Activated CD8-positive, alpha-beta T cell treated with anti-CD3 and anti-CD28 coated beads for 36 hours (primary cell): ENCODE data around the gene BEGAIN. TPM values are rescaled to one million over a fixed set of nuclear protein-coding genes. Genes with fewer than 3 reads are reported as not detected.

ENCODE experiments used
- ATAC-seq: fragments of 200-7000 bp; cut with Tn5 transposase; one replicate; pipeline ENCODE4 v1.10.0; 2021; ENCODE audit warnings: mild to moderate bottlenecking, moderate library complexity
- CTCF ChIA-PET: fragments of 350-600 bp; sonication (Branson Sonifier 250); formaldehyde crosslinking; loops from one replicate; lab custom pipeline; 2021; ENCODE audit warnings: antibody characterized with exemption; lab: Charles Lee
- POLR2A ChIA-PET: fragments of 350-600 bp; sonication (Branson Sonifier 250); formaldehyde crosslinking; loops from one replicate; lab custom pipeline; 2021; ENCODE audit warnings: antibody characterized with exemption; lab: Charles Lee
- DNase-seq: peaks from one replicate; pipeline ENCODE4 v3.0.0-alpha.2; 2020
- H3K27ac Mint-ChIP-seq: one replicate; pipeline ENCODE4 v1.8.0; 2021; ENCODE audit warnings: mild to moderate bottlenecking, mixed read lengths
- H3K27me3 Mint-ChIP-seq: one replicate; pipeline ENCODE4 v1.8.0; 2021; ENCODE audit warnings: mixed read lengths
- H3K36me3 Mint-ChIP-seq: one replicate; pipeline ENCODE4 v1.8.0; 2021; ENCODE audit warnings: low read depth, mixed read lengths
- H3K4me1 Mint-ChIP-seq: one replicate; pipeline ENCODE4 v1.8.0; 2021; ENCODE audit warnings: low read depth, mixed read lengths
- H3K4me3 Mint-ChIP-seq: one replicate; pipeline ENCODE4 v1.8.0; 2021; ENCODE audit warnings: mild to moderate bottlenecking, moderate library complexity, mixed read lengths
- H3K9me3 Mint-ChIP-seq: one replicate; pipeline ENCODE4 v1.8.0; 2021; ENCODE audit warnings: mixed read lengths
- intact Hi-C: fragments of 100-400 bp; cut with micrococcal nuclease; formaldehyde crosslinking; loops from one replicate; pipeline ENCODE4 v1.10.0; 2022
- total RNA-seq, 2 experiments: library from RNA; stranded (reverse); gene quantifications; one replicate each; pipeline ENCODE4 v1.2.3, GENCODE V29; 2021
- TF ChIP-seq, protein P1 (sequence below): fragments of 200-600 bp; IDR thresholded peaks from one replicate; pipeline ENCODE4 v1.8.0; 2022; ENCODE audit warnings: antibody characterized with exemption, mild to moderate bottlenecking

Gene BEGAIN
- total RNA-seq, 2 experiments from 2014 or later, result 5.5 to 6.0 TPM

DNA sequence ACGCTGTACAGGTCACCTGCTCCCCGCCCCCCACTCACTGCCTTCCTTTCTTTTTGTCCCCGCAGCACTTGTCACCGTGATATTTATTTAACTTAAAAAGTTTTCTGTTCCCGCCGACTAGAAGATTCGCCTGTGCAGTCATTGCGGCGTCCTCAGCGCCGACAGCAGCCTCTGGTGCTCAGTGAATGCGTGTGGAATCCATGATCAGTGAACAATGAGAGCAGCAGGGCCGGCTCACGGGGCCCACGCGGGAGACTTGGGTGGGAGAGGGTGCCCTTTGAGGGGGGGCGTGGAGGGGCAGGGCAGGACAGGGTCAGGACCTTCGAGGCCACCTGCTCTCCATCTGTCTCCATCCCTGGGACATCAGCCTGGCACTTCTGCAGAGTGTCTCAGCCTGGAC lies 24.5 kb downstream of the BEGAIN start:
- no peaks in the 10 kb centered on the region for H3K36me3 Mint-ChIP-seq
- H3K9me3 Mint-ChIP-seq, result no peaks in the 10 kb centered on the region
- no peak overlapping the region for H3K27ac Mint-ChIP-seq
- H3K4me1 Mint-ChIP-seq, result peaks cover 5% of the 10 kb centered on the region
- ATAC-seq, result no peak
- TF ChIP-seq, protein P1, sequence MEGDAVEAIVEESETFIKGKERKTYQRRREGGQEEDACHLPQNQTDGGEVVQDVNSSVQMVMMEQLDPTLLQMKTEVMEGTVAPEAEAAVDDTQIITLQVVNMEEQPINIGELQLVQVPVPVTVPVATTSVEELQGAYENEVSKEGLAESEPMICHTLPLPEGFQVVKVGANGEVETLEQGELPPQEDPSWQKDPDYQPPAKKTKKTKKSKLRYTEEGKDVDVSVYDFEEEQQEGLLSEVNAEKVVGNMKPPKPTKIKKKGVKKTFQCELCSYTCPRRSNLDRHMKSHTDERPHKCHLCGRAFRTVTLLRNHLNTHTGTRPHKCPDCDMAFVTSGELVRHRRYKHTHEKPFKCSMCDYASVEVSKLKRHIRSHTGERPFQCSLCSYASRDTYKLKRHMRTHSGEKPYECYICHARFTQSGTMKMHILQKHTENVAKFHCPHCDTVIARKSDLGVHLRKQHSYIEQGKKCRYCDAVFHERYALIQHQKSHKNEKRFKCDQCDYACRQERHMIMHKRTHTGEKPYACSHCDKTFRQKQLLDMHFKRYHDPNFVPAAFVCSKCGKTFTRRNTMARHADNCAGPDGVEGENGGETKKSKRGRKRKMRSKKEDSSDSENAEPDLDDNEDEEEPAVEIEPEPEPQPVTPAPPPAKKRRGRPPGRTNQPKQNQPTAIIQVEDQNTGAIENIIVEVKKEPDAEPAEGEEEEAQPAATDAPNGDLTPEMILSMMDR, result no peak
- no peak for DNase-seq
- ChIA-PET POLR2A (no interaction called here), CTCF (no interaction called here)
- peaks cover 5% of the 10 kb centered on the region for H3K27me3 Mint-ChIP-seq
- intact Hi-C loops, result no loop called here
- H3K4me3 Mint-ChIP-seq, result no peak overlapping the region

DNA sequence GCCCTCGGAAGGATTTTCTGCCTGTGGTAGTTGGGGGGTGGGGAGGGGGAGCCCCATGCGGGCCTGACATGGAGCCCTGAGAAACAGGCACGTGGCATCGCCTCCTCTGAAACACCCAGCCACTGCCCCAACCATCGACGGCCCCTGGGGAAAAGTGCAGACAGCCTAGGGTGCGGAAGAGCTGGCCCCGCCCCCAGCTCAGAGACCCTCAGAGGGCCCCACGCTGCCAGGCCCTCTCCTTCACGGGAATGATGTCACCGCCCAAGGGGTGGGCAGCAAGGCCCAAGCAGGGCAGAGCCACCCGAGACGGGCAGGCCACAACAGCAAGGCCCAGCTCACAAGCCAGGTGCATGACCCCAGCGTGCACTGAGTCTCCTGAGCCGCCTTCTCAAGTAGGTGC lies 26.2 kb downstream of the BEGAIN start:
- intact Hi-C loops, result no loop called here
- ChIA-PET POLR2A (no interaction called here), CTCF (interaction anchor here (1.6 kb wide), 1 partner anchor 85 kb away, joined by 4 read pairs; no protein-coding TSS in a partner anchor)
- TF ChIP-seq, protein P1, result no peak
- ATAC-seq (no peak), DNase-seq (no peak)
- Mint-ChIP-seq H3K27me3 (peaks cover 1% of the 10 kb centered on the region), H3K4me1 (peaks cover 6% of the 10 kb centered on the region), H3K4me3 (no peak overlapping the region), H3K36me3 (no peaks in the 10 kb centered on the region), H3K27ac (no peak overlapping the region), H3K9me3 (no peaks in the 10 kb centered on the region)

DNA sequence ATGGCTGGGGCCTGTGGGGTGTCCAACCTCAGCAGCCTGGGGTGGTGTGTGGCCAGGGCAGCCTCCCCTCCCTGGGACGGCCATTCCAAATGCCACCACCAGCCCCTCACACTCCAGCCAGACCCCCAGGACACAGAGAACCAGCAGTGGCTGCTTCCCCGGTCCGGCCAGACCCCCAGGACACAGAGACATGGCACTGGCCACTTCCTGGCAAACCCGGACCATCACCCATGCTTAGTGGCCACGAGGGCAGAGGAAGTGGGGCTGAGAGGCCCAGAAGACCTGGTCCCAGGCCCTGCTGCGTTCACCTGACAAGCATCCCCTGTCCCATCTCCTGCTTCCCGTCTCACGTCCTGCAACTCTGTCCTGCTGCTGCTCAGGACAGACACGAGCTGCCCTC lies 26.7 kb downstream of the BEGAIN start:
- ATAC-seq, result no peak
- no peak overlapping the region for H3K4me3 Mint-ChIP-seq
- peaks cover 1% of the 10 kb centered on the region for H3K27me3 Mint-ChIP-seq
- DNase-seq, result no peak
- intact Hi-C loops, result no loop called here
- H3K36me3 Mint-ChIP-seq, result no peaks in the 10 kb centered on the region
- no peak overlapping the region for H3K27ac Mint-ChIP-seq
- H3K9me3 Mint-ChIP-seq, result no peaks in the 10 kb centered on the region
- POLR2A ChIA-PET, result no interaction called here
- H3K4me1 Mint-ChIP-seq, result peaks cover 6% of the 10 kb centered on the region
- CTCF ChIA-PET, result interaction anchor here (1.6 kb wide), 1 partner anchor 85 kb away, joined by 4 read pairs; no protein-coding TSS in a partner anchor
- TF ChIP-seq, protein P1, result no peak

DNA sequence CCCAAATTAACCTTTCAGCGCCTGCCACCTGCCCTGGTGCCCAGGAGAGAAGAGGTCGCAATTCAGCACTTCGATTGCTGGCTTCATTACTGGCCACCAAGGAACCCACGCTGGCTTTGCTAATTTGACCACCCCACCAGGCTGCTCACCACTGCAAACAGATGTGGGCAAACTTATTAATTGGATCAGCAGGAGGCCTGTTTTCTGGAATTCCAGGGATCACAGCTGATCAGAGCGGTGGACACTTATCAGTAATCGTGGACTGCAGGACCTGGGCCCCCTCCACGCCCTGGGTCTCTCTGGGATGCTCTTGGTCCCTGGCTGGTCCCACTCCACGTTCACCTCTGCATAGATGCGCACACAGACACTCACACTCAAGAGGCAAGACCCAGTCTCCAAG lies 27.8 kb downstream of the BEGAIN start:
- H3K9me3 Mint-ChIP-seq, result no peaks in the 10 kb centered on the region

DNA sequence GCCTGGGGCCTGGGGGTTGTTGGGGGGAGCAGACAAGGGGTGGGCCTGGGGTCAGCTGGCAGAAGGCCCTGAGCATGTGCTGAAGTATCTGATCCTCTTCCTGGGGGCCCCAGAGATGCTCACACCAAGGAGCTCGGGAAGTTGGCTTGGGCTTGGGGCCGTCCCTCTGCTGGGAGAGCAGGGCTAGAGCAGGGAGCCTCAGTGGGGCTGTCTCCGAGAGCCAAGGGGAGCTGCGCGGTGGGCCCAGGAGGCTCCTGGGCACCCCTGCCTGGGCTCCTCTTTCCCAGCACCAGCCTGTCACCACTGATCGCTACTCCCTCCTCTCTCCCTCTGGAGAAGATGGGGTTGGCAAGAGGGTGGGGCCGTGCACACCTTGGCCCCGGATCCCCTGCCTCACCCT lies 28.3 kb downstream of the BEGAIN start:
- no peaks in the 10 kb centered on the region for H3K36me3 Mint-ChIP-seq
- intact Hi-C loops, result no loop called here
- TF ChIP-seq, protein P1, result no peak
- no peak overlapping the region for H3K4me3 Mint-ChIP-seq
- ChIA-PET POLR2A (no interaction called here), CTCF (interaction anchor here (1.8 kb wide), 1 partner anchor 87 kb away, joined by 7 read pairs; no protein-coding TSS in a partner anchor)
- no peaks in the 10 kb centered on the region for H3K9me3 Mint-ChIP-seq
- DNase-seq (no peak), ATAC-seq (no peak)
- peaks cover 1% of the 10 kb centered on the region for H3K27me3 Mint-ChIP-seq
- no peak overlapping the region for H3K27ac Mint-ChIP-seq
- peaks cover 6% of the 10 kb centered on the region for H3K4me1 Mint-ChIP-seq

More for the DNA sequence above, 27.8 kb downstream of the BEGAIN start:
- ATAC-seq (no peak), DNase-seq (no peak)
- ChIA-PET CTCF (no interaction called here), POLR2A (no interaction called here)
- no peak overlapping the region for H3K4me3 Mint-ChIP-seq
- no peak overlapping the region for H3K27ac Mint-ChIP-seq
- H3K36me3 Mint-ChIP-seq, result no peaks in the 10 kb centered on the region
- peaks cover 6% of the 10 kb centered on the region for H3K4me1 Mint-ChIP-seq
- TF ChIP-seq, protein P1, result no peak
- intact Hi-C loops, result no loop called here
- H3K27me3 Mint-ChIP-seq, result peaks cover 1% of the 10 kb centered on the region
